K562 (cell line): ENCODE results near the gene TAS2R14.

Experiments
- BRF2 ChIP-seq: IDR thresholded peaks from 3 replicates; pipeline ENCODE4 v1.6.1; 2011; ENCODE audit warnings: borderline replicate concordance, mild to moderate bottlenecking; ENCODE audit not compliant: insufficient read length, insufficient read depth
- CBFB ChIP-seq: sonication (generic); formaldehyde crosslinking; IDR thresholded peaks from 2 replicates; pipeline ENCODE4 v1.4.0; 2020; ENCODE audit warnings: mild to moderate bottlenecking, missing genetic modification reagents
- EZH2 ChIP-seq: IDR thresholded peaks from 2 replicates; pipeline ENCODE4 v1.6.1; 2012; ENCODE audit warnings: low read depth, mild to moderate bottlenecking, inconsistent platforms, low read length, borderline replicate concordance
- HNRNPLL ChIP-seq: fragments of 200-400 bp; formaldehyde crosslinking; IDR thresholded peaks from 2 replicates; pipeline ENCODE4 v1.6.1; 2017; ENCODE audit warnings: low read length, low read depth, mild to moderate bottlenecking; ENCODE audit not compliant: poor library complexity, severe bottlenecking
- KAT8 ChIP-seq: fragments of 450-650 bp; IDR thresholded peaks from 2 replicates; pipeline ENCODE4 v1.6.1; 2016; ENCODE audit warnings: low read depth, mild to moderate bottlenecking
- RAD21 ChIP-seq, 2 experiments: fragments of 250-450 bp in 1 of 2; fragments of 450-650 bp in 1 of 2; sonication (Bioruptor Pico) in 1 of 2; formaldehyde crosslinking in 1 of 2; IDR thresholded peaks in 1 of 2; conservative IDR thresholded peaks in 1 of 2; 2 replicates each; pipeline versions ENCODE4 v1.4.0 to v1.8.0; 2020 to 2022; ENCODE audit warnings: mild to moderate bottlenecking in 2 of 2, moderate library complexity in 1 of 2
- SPI1 ChIP-seq: IDR thresholded peaks from 2 replicates; pipeline ENCODE4 v1.6.1; 2011; ENCODE audit warnings: low read depth, low read length, control low read depth, borderline replicate concordance
- ZNF140 ChIP-seq: fragments of 250-450 bp; sonication (Bioruptor Pico); IDR thresholded peaks from 2 replicates; pipeline ENCODE4 v1.8.0; 2021; ENCODE audit warnings: moderate library complexity, mild to moderate bottlenecking, inconsistent platforms
- TF ChIP-seq, protein P1 (sequence below), 3 experiments: IDR thresholded peaks in 2 of 3; conservative IDR thresholded peaks in 1 of 3; 2 replicates each; pipeline ENCODE4 v1.5.1; 2011 to 2012; ENCODE audit warnings: low read length in 3 of 3, mild to moderate bottlenecking in 3 of 3, control low read depth in 2 of 3, improper control_type of control experiment in 1 of 3, inconsistent platforms in 1 of 3, low read depth in 1 of 3, mixed read lengths in 1 of 3, moderate library complexity in 1 of 3; ENCODE audit not compliant: insufficient read depth in 2 of 3
- TF ChIP-seq, protein P2 (sequence below): fragments of 450-650 bp; conservative IDR thresholded peaks from 2 replicates; pipeline ENCODE4 v1.6.1; 2016; ENCODE audit warnings: missing genetic modification characterization, low read depth, mild to moderate bottlenecking, control low read depth, missing compliant biosample characterization

- TF ChIP-seq BRF2 (no peak), CBFB (CRISPR knock-in tag) (no peak), EZH2 (no peak), SPI1 (no peak), RAD21 (CRISPR knock-in tag; conservative IDR thresholded peaks at IDR 0.05 in 1 of 2, IDR thresholded peaks at IDR 0.05 in 1 of 2) (no peak), KAT8 (no peak), HNRNPLL (no peak), ZNF140 (CRISPR knock-in tag) (no peak)
- TF ChIP-seq, protein P1, sequence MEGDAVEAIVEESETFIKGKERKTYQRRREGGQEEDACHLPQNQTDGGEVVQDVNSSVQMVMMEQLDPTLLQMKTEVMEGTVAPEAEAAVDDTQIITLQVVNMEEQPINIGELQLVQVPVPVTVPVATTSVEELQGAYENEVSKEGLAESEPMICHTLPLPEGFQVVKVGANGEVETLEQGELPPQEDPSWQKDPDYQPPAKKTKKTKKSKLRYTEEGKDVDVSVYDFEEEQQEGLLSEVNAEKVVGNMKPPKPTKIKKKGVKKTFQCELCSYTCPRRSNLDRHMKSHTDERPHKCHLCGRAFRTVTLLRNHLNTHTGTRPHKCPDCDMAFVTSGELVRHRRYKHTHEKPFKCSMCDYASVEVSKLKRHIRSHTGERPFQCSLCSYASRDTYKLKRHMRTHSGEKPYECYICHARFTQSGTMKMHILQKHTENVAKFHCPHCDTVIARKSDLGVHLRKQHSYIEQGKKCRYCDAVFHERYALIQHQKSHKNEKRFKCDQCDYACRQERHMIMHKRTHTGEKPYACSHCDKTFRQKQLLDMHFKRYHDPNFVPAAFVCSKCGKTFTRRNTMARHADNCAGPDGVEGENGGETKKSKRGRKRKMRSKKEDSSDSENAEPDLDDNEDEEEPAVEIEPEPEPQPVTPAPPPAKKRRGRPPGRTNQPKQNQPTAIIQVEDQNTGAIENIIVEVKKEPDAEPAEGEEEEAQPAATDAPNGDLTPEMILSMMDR (IDR thresholded peaks at IDR 0.05 in 2 of 3, conservative IDR thresholded peaks at IDR 0.05 in 1 of 3; ENCODE audit: insufficient read depth in 2 of 3, low read depth in 1 of 3, low read length in 3 of 3) = no peak
- TF ChIP-seq, protein P2, sequence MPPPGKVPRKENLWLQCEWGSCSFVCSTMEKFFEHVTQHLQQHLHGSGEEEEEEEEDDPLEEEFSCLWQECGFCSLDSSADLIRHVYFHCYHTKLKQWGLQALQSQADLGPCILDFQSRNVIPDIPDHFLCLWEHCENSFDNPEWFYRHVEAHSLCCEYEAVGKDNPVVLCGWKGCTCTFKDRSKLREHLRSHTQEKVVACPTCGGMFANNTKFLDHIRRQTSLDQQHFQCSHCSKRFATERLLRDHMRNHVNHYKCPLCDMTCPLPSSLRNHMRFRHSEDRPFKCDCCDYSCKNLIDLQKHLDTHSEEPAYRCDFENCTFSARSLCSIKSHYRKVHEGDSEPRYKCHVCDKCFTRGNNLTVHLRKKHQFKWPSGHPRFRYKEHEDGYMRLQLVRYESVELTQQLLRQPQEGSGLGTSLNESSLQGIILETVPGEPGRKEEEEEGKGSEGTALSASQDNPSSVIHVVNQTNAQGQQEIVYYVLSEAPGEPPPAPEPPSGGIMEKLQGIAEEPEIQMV = no peak
These were observed 1.3 kb upstream of the TAS2R14 start for GRCh38 chr12:10940389-10940788.
